Skeletal muscle satellite cell (primary cell): Measurements from ENCODE around the gene OTOP3.
"Not testable (repeated sequence)": the region's sequence is repeated elsewhere in the genome, so short reads cannot be mapped to it uniquely, and the experiment has no call there.

Source experiments
- H3K27me3 ChIP-seq: 2 replicates; pipeline ENCODE4 v1.7.0; 2013; ENCODE audit warnings: low read length; ENCODE audit not compliant: control insufficient read depth, insufficient read depth
- H3K36me3 ChIP-seq: 2 replicates; pipeline ENCODE4 v1.7.0; 2013; ENCODE audit warnings: mild to moderate bottlenecking, control low read depth, low read length; ENCODE audit not compliant: insufficient read depth
- H3K4me1 ChIP-seq: 2 replicates; pipeline ENCODE4 v1.7.0; 2013; ENCODE audit warnings: low read length; ENCODE audit not compliant: control insufficient read depth, insufficient read depth
- H3K4me2 ChIP-seq: 2 replicates; pipeline ENCODE4 v1.7.0; 2013; ENCODE audit warnings: mild to moderate bottlenecking, low read length
- H3K4me3 ChIP-seq: 2 replicates; pipeline ENCODE4 v1.7.0; 2013; ENCODE audit warnings: low read length
- H3K9ac ChIP-seq: 2 replicates; pipeline ENCODE4 v1.7.0; 2013; ENCODE audit warnings: mild to moderate bottlenecking, low read depth, low read length, moderate library complexity
- H3K9me3 ChIP-seq: replicated peaks from 2 replicates; pipeline ENCODE4 v1.7.0; 2013; ENCODE audit warnings: mild to moderate bottlenecking, control low read depth, low read length

OTOP3 gene

DNA sequence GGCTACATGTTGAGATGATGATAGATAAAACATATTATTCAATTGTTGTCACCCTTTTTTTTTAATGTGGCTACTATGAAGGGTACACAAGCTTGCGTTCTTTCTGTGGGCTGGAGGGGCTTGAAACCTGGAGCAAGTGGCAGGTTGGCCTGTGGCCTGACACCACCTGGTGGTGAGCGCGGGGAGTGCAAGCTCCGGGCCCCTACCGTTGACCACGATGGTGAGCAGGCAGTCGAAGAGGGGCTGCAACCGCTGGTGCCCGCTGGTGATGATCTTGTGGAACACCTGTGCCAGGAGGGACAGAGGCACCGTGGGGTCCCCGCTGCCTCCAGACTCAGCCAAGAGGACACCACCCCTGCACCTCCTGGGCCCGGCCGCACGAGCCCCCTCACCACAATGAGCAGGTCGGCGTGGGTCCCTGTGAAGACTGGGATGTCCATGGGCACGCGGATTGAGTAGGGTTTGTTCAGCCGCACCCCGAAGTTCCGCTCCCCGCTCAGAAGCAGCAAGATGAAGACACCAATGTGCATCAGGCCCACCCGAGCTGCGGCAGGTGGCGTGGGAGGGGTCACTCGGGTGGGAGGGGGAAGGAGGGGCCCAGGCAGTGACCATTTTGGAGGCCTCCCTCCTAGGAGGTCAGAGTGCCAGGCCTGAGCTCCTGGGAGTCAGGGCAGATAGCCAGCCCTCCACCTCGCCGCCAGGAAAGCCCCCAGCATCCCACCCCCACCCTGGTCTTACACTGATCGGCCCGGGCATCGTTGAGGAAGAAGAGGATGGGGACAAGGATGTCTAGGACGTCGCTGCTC lies 22.4 kb downstream of the OTOP3 start:
- H3K27me3 ChIP-seq = peaks cover 21% of the 10 kb centered on the region
- H3K9me3 ChIP-seq = no peaks in the 10 kb centered on the region
- H3K9ac ChIP-seq = no peak overlapping the region
- no peaks in the 10 kb centered on the region for H3K36me3 ChIP-seq
- H3K4me3 ChIP-seq = no peak overlapping the region
- no peaks in the 10 kb centered on the region for H3K4me1 ChIP-seq
- H3K4me2 ChIP-seq = no peak overlapping the region

DNA sequence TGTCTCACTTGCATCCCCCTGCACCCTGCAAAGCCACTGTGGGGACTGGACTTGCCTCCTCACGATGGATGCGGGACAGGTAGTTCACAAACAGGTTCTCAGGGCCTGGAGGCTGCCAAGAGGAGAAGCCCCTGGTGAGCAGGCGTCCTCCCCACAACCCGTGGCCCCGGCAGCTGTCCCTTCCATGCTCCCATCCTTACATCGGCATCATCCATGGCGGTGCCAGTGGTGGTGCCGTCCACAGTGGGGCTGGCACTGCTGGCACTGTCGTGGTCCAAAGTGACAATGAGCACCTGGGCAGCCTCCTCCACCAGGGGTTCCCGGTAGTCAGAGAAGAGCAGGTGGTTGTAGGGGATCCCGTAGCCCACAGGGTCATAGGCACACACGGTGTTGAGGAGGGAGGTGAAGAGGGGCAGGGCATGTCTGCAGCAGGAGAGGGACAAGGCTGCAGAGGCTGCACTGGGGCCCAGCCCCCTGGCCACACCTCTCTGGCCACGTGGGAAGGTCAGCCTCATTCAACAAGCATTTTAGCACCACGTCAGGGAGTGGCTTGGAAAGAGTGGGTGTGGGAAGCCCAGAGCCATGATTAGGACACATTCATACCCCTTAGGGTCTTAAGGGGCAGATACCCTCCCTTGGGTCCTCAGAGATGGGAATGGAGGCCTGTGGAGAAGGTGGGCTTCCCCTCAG lies 24.3 kb downstream of the OTOP3 start:
- H3K9me3 ChIP-seq = no peaks in the 10 kb centered on the region
- no peaks in the 10 kb centered on the region for H3K36me3 ChIP-seq
- H3K4me3 ChIP-seq = no peak overlapping the region
- H3K9ac ChIP-seq = no peak overlapping the region
- peaks cover 20% of the 10 kb centered on the region for H3K27me3 ChIP-seq
- no peak overlapping the region for H3K4me2 ChIP-seq
- H3K4me1 ChIP-seq = no peaks in the 10 kb centered on the region

DNA sequence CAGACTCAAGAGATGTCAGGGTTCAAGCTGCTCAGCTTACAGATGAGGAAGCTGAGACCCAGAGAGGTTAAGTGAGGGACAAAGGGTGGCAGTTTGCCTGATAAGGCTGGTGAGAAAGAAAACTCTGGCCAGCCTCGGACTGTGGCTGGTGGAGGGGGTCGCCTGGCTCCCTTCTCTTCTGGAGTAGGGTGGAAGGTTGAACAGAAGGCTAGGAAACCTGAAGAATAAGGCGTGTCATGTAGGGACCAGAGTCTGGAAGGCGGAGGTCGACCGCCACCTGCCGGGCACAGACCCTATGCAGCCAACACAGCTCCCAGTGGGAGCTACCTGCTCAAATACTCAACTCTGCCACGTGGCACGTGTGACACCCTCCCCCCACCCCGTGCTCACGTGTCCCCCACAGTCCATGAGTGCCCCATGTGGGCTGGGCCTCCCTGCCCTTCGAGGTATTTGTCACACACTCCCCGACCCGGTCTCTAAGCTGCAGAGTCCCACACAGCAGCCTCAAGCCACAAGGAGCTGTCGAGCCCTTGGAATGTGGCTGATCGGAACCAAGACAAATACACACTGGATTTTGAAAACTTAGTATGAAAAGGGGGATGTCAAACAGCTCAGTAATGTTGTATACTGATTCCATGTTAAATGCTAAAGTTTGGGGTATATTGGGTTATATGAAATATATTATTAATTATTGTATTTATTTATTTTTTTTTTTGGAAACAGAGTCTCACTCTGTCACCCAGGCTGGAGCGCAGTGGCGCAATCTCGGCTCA lies 25.1 kb downstream of the OTOP3 start:
- no peak overlapping the region for H3K4me2 ChIP-seq
- H3K36me3 ChIP-seq = no peaks in the 10 kb centered on the region
- no peak overlapping the region for H3K9ac ChIP-seq
- H3K4me1 ChIP-seq = no peaks in the 10 kb centered on the region
- H3K9me3 ChIP-seq = no peaks in the 10 kb centered on the region
- H3K4me3 ChIP-seq = no peak overlapping the region
- H3K27me3 ChIP-seq = peaks cover 21% of the 10 kb centered on the region

DNA sequence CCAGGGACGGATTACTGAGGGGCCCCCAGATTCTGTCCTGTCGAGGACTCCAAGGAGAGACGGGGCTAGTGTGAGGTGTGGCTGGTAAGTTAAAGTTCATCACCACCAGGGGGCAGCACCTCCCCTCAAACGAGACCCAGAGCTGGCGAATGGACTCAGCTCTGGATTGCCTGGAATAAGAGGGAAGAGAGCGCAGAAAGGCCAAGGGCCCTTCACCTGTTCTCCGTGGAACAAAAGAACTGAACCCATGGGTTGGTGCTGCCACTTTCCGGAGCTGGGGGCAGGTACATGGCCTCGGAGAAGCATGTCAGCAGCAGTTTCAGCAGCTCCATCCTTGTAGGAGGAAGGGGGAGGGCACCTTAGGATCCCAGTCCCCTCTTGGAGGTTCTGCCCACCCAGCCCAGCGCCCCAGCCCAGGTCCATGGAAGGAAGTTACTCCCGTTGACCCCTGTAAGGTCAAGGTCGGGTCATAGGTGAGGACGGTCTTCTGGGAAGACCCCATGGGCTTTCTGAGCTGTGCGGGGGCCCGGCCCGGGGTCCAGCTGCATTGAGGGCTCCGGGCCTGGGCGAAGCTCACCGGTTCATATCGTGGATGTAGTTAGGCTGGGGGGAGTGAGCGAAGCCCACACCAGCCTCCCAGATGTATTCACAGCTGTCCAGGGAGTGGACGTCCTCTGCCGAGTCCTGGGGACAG lies 26.1 kb downstream of the OTOP3 start:
- Histone ChIP-seq H3K4me1 (no peaks in the 10 kb centered on the region), H3K4me2 (no peak overlapping the region), H3K4me3 (no peak overlapping the region), H3K9me3 (no peaks in the 10 kb centered on the region), H3K9ac (no peak overlapping the region), H3K27me3 (peaks cover 20% of the 10 kb centered on the region), H3K36me3 (no peaks in the 10 kb centered on the region)

DNA sequence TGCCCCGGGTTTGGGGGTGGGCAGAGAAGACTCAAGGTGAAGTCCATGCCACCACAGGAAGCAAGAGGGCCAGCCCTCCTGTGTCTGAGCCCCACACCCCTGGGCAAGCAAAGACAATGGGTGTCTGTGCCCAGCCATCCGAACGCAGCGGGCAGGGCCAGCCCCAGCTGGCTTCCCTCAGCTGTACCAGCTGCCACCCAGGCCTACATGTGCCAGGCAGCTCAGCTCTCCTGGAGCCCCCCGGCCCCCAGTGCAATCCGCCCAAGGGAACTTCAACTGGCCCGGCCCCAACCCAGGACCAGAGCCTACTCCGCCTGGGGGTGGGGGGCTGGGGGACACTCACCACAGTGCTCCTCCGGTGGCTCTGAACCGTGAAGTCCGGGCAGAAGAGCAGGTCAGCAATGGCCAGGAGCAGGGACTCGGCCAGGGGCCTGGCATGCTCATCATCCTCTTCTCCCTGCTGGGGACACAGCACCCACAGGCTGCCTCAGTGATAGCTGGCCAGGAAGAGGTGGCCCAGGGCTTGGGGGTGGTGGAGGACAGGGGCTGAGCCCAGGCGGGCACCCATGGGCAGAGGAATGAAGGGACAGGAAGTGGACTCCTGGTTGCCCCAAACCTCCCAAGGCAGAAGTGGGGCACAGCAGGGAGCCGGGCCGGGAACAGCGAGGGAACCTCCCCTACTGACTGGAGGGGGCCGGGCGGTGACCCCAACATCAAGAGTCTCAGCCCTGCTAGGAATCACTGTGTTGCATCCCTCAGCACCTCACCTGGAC lies 27.1 kb downstream of the OTOP3 start:
- Histone ChIP-seq H3K4me1 (no peaks in the 10 kb centered on the region), H3K36me3 (no peaks in the 10 kb centered on the region), H3K9ac (no peak overlapping the region), H3K4me2 (no peak overlapping the region), H3K4me3 (no peak overlapping the region), H3K9me3 (no peaks in the 10 kb centered on the region), H3K27me3 (peaks cover 20% of the 10 kb centered on the region)

DNA sequence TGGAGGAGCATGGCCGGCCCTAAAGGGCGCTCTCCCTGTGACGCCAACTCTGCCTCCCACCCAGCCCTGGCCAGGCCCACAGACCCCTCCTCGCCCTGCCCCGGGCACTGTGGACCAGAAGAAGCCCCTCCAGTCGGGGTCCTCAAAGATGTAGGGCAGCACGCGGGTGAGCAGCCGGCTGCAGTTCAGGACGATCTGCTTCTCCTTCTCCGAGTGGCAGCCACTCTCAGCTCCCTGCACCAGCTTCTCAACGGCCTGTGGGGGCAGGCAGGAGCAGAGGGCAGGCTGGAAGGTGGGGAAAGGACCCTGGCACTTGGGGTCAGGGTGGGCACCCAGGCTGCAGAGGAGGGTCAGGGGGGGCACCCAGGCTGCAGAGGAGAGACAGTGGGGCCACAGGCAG lies 28.0 kb downstream of the OTOP3 start:
- Histone ChIP-seq H3K9me3 (no peaks in the 10 kb centered on the region), H3K4me2 (no peak overlapping the region), H3K36me3 (no peaks in the 10 kb centered on the region), H3K27me3 (peaks cover 20% of the 10 kb centered on the region), H3K4me3 (no peak overlapping the region), H3K9ac (no peak overlapping the region), H3K4me1 (no peaks in the 10 kb centered on the region)

DNA sequence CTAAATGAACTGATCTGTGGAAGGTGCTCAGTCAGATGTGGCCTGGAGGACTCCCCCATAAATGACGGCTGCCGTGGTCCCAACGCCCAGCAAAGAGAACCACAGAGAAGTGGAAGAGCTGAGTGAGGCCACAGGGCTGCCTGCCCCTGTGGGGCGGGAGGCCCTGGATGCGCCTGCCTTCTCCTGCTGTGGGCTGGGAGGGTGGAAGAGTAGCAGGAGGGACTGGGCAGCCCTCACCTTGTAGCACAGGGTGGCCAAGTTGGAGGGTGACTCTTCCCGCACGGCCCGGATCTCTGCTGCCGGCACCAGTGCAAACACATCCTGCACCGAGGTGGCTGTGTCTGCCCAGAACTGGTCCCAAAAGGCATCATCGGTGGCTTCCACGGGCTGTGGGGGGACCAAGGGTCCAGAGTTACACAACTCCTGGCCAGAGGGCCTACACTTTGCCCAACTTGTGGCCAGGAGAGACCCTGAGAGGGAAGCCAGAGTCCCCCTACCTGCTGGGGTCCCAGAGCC lies 28.6 kb downstream of the OTOP3 start:
- H3K27me3 ChIP-seq = peaks cover 20% of the 10 kb centered on the region
- no peak overlapping the region for H3K9ac ChIP-seq
- H3K4me3 ChIP-seq = no peak overlapping the region
- H3K4me2 ChIP-seq = no peak overlapping the region
- H3K4me1 ChIP-seq = no peaks in the 10 kb centered on the region
- H3K9me3 ChIP-seq = no peaks in the 10 kb centered on the region
- no peaks in the 10 kb centered on the region for H3K36me3 ChIP-seq

DNA sequence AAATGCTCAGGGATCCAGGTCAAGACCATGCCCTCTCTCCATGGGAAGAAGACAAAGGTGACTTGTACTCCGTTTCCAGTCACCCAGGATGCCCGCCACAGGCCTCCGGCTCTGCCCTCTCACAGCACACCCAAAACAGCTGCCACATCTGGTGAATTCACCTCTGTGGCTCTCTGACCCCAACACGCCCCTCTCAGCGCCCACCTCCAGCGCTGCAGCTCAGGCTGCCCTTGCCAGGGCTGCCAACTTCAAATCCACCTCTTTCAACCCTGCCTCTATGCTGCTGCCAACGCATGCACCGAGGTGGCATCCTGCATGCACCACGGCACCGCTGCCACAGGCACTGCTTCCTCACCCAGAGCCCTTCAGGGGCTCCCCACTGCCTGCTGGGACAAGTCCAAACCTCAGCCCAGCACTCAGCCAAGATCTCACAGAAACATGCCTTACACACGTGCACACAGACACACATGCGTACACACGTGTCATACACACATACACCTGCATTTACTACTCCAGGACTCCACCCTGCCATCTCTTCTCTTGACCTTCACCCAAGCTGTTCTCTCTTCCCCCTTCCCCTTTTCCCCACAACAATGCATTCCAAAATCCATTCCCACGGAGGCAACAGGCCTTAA lies 29.4 kb downstream of the OTOP3 start:
- Histone ChIP-seq H3K4me3 (no peak overlapping the region), H3K4me1 (no peaks in the 10 kb centered on the region), H3K9ac (no peak overlapping the region), H3K27me3 (peaks cover 12% of the 10 kb centered on the region), H3K36me3 (no peaks in the 10 kb centered on the region), H3K9me3 (no peaks in the 10 kb centered on the region), H3K4me2 (no peak overlapping the region)

DNA sequence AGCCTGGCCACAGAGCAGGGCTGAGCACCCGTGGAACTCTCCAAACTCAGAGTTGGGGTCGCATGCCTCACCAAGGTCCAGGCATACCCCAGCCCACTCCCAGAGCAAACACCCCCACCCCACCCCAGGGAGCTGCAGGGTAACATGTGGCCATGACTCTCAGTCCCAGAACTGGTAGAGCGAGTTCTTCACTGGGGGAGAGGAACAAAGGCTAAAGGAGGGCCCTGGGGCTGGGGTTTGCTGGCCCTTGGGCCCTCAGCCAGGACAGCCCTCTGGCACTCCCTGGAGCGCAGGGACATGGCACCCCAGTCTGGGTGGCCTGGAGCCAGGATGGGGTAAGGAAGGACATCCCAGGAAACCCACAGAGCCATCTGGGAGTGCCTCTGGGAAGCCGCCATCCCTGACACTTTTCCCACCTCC lies 32.7 kb downstream of the OTOP3 start:
- Histone ChIP-seq H3K9me3 (no peaks in the 10 kb centered on the region), H3K4me3 (no peak overlapping the region), H3K4me2 (no peak overlapping the region), H3K9ac (no peak overlapping the region), H3K4me1 (peaks cover 7% of the 10 kb centered on the region), H3K36me3 (no peaks in the 10 kb centered on the region), H3K27me3 (peaks cover 31% of the 10 kb centered on the region)

DNA sequence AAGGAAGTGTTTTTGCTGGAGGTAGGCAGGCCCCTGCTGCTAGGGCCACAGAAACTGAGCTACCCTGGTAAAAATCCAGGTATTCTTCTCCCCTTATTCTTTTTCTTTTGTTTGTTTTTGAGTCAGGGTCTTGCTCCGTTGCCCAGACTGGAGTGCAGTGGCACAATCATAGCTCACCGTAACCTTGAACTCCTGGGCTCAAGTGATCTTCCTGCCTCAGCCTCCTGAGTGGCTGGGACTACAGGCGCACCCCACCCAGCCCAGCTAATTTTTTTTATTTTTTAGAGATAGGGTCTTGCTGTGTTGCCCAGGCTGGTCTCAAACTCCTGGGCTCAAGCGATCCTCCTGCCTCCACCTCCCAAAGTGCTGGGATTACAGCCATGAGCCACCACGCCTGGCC lies 33.8 kb downstream of the OTOP3 start:
- not testable (repeated sequence) for H3K4me1 ChIP-seq, H3K9ac ChIP-seq, H3K36me3 ChIP-seq

More for the DNA sequence above, 33.8 kb downstream of the OTOP3 start:
- not testable (repeated sequence) for H3K9me3 ChIP-seq, H3K4me3 ChIP-seq, H3K4me2 ChIP-seq
- H3K27me3 ChIP-seq = peaks cover 35% of the 10 kb centered on the region
